Muscle of leg (tissue), 11 donors: ENCODE results near the gene ARHGEF16. TPM values are rescaled to one million over a fixed set of nuclear protein-coding genes. Genes with fewer than 3 reads are reported as not detected.

Source experiments
- DNase-seq: peaks from one replicate; pipeline ENCODE4 v3.0.0; 2013
- H3K27ac ChIP-seq: one replicate; pipeline ENCODE4 v1.5.1; 2013; ENCODE audit warnings: mild to moderate bottlenecking, low read length, control low read depth
- H3K27me3 ChIP-seq: one replicate; pipeline ENCODE4 v1.6.1; 2013; ENCODE audit warnings: low read length; ENCODE audit not compliant: control insufficient read depth, insufficient read depth
- H3K36me3 ChIP-seq: one replicate; pipeline ENCODE4 v1.6.1; 2013; ENCODE audit warnings: low read length; ENCODE audit not compliant: control insufficient read depth, insufficient read depth
- H3K4me1 ChIP-seq: one replicate; pipeline ENCODE4 v1.6.1; 2013; ENCODE audit warnings: low read length; ENCODE audit not compliant: control insufficient read depth, insufficient read depth
- H3K4me3 ChIP-seq: one replicate; pipeline ENCODE4 v1.5.1; 2013; ENCODE audit warnings: low read length, control low read depth
- H3K9me3 ChIP-seq: replicated peaks from 2 replicates; pipeline ENCODE4 v1.6.1; 2013; ENCODE audit warnings: low read depth, low read length; ENCODE audit not compliant: control insufficient read depth
- whole genome bisulfite sequencing: methylation state at CpG from one replicate; pipeline ENCODE4 v1.1.5; 2013; ENCODE audit warnings: missing lambda C conversion rate; ENCODE audit not compliant: insufficient coverage; 5-methylcytosine and 5-hydroxymethylcytosine counted together
- polyA plus RNA-seq, 8 donors: library from polyadenylated mRNA; unstranded; fragments of 120-200 nt; gene quantifications; one replicate each; pipeline versions ENCODE4 v1.2.1 to v1.2.3, GENCODE V29; 2013; ENCODE audit warnings: inconsistent platforms in 1 of 8, low replicate concordance in 1 of 8; ENCODE audit not compliant: insufficient read length in 8 of 8, insufficient read depth in 1 of 8
- total RNA-seq: library from RNA; stranded (reverse); fragments of 120-200 nt; gene quantifications from one replicate; pipeline ENCODE4 v1.2.4, GENCODE V29; 2013

The ARHGEF16 gene
- total and polyA plus RNA-seq, 9 donors = 0.35 to 2.3 (median 0.53) TPM

DNA sequence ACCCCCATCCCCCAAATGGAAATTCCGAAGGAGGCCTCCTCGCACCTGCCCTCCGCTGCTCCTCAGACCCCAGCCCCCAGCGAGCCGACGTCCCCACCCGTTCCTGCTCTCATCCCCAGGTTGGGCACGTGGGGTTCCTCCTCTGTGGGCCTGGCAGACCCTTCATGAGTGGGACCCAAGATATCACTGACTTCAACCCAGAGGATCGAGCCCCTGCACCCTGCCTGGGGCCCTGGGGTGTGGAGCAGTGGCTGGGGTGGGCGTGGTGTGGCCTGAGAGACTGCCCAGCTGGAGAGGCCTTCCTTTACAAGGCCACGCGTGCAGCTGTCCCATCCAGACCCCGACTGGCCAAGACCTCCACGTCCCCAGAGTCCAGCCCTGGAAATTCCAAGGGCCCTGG, 17.6 kb upstream of the ARHGEF16 start:
- WGBS = 76% methylated on average over 6 of the region's 14 CpGs
- Histone ChIP-seq H3K27me3 (peaks cover 30% of the 10 kb centered on the region), H3K27ac (no peak overlapping the region), H3K36me3 (no peaks in the 10 kb centered on the region), H3K4me1 (no peaks in the 10 kb centered on the region), H3K9me3 (no peaks in the 10 kb centered on the region), H3K4me3 (no peak overlapping the region)
- no peak for DNase-seq

DNA sequence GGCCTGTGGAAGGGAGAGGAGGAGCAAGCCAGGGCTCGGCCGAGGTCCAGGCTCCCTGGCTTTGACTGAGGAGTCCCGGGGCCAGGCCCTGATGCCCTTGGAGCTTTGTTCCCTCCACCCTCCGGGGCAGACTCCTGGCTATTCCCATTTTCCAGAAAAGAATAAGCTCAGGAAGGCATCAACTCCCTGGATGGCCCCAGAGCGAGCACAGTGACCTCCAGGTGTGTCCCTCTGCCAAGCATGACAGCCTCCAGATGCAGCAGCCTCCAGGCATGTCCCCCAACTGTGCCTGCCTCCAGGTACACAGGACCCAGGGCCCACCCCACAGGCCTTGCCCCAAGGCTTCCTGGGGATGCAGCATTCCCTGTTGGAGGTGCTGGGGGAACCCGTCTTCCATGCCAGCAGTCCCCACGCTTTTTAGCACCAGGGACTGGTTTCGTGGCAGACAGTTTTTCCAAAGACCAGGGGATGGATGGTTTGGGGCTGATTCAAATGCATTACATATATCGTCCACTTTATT, 15.7 kb upstream of the ARHGEF16 start:
- Histone ChIP-seq H3K9me3 (no peaks in the 10 kb centered on the region), H3K4me1 (no peaks in the 10 kb centered on the region), H3K4me3 (no peak overlapping the region), H3K27ac (no peak overlapping the region), H3K27me3 (peaks cover 36% of the 10 kb centered on the region), H3K36me3 (no peaks in the 10 kb centered on the region)
- DNase-seq = no peak
- WGBS = 76% methylated on average over 5 of the region's 9 CpGs

DNA sequence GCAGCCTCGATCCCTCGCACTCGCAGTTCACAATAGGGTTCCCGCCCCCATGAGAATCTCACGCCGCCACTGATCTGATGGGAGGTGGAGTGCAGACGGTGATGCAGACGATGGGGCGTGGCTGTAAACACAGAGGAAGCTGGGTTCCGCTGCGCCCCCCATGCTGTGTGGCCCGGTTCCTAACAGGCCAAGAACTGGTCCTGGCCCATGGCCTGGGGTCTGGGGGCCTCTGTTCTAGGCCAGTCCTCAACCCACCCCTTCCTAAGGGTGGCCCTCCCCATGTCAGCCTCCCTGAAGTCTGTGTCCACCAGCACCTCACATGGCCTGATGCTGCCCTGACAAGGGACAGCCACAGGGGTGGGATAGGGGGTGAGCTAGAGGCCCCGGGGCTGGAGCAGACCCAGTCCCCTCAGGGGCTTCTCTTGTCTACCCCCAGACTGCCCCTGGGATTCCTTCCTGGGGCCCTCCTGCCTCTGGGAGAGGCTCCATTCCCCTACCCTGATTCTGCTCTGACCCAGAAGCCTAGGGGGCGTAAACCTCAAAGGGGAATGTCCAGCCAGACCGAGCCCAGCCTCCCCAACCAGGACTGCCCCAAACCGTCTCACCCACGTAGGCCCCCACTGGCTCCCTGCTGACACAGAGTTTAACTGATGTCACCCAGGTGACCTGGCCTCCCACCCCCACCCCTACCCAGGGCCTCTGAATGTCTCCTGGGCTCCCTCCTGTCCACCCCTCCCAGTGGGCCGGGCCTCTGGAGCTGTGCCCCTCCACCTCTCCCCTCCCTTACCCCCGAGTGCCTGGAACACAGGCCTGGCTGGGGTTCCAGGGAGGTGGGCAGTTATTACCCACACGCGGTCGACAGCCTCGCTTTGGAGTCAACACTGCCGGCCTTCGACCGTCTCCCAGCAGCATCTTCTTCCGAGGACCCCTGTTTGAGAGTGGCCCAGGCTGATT, 14.8 kb upstream of the ARHGEF16 start:
- no peaks in the 10 kb centered on the region for H3K9me3 ChIP-seq
- 61% methylated on average over 24 of the region's 27 CpGs for WGBS
- H3K4me1 ChIP-seq = no peaks in the 10 kb centered on the region
- H3K27me3 ChIP-seq = peaks cover 32% of the 10 kb centered on the region
- H3K36me3 ChIP-seq = no peaks in the 10 kb centered on the region
- no peak overlapping the region for H3K4me3 ChIP-seq
- no peak overlapping the region for H3K27ac ChIP-seq
- DNase-seq = no peak

DNA sequence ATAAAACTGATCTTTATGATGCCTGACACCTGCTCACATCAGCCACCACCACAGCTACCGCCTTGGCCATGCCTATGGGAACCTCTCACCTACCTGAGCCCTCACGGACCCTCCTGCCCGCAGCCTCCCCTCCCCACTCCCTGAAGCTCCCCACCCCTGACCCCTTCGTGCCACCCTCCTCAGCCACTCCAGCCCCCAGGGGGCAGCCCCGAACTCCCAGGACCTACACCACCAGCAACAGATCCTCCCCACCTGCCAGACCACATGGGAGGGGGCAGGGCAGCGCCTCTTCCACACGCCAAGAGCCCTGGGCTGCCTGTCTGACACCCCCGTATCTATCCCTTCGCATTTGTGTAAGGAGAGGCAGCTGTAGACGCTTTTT, 14.2 kb upstream of the ARHGEF16 start:
- H3K4me1 ChIP-seq = no peaks in the 10 kb centered on the region
- H3K9me3 ChIP-seq = no peaks in the 10 kb centered on the region
- no peak for DNase-seq
- no peak overlapping the region for H3K27ac ChIP-seq
- 35% methylated on average over 6 of the region's 10 CpGs for WGBS
- H3K27me3 ChIP-seq = peaks cover 32% of the 10 kb centered on the region
- no peaks in the 10 kb centered on the region for H3K36me3 ChIP-seq
- H3K4me3 ChIP-seq = no peak overlapping the region

DNA sequence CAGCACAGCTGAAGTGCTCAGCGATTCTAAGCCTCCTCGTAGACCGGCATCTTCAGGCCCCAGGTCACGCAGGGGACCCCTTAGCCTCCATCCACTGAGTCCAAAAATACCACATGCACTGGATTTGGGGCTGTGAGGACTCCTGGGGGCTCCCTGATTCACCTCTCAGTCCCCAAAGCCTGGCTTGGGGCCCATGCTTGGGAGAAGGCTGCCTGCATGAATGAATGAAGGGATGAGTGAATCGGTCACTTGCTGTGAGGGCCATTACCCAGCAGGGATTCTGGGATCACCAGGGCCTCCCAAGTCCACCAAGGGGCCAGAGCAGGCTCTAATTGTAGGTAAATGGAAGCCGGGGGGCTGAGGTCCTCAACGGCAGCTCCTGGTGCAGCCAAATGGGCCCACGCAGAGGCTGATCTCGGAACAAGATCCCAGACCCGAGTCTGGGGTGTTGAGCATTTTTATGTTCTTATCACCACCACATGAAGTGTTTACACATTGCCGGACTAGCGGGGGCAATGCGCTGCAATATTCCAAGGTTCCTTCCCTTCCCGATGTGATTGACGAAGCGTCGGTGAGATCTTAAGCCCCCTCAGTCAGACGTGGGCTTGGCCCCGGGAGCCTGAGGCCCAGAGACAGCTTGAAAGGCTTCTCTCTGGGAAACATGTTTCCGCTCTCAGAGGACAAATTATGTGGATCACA, 13.6 kb upstream of the ARHGEF16 start:
- no peak overlapping the region for H3K4me3 ChIP-seq
- H3K27ac ChIP-seq = no peak overlapping the region
- peaks cover 29% of the 10 kb centered on the region for H3K27me3 ChIP-seq
- no peaks in the 10 kb centered on the region for H3K4me1 ChIP-seq
- WGBS = 31% methylated on average over 13 of the region's 20 CpGs
- H3K36me3 ChIP-seq = no peaks in the 10 kb centered on the region
- no peak for DNase-seq
- no peaks in the 10 kb centered on the region for H3K9me3 ChIP-seq

DNA sequence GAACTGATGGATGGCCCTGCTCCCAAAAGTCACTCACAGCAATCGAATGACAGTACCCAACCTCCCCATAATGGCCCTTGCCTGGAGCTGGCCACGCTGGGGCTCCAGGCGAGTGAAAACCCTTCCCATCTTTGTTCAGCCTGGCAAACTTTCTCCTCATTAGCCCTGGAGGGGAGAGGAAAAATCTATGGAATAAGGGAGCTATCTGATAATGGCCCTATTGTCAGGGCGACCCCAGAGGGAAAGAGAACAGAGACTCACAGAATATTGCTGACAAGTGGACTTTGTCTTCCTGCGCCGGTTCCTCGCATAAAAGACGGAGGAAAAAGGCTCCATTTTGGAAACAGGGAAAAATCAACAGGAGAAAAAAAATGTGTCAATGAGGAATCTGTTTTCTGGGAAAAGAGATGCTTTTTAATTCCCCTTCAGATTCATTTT, 13.0 kb upstream of the ARHGEF16 start:
- Histone ChIP-seq H3K27ac (no peak overlapping the region), H3K36me3 (no peaks in the 10 kb centered on the region), H3K27me3 (peaks cover 29% of the 10 kb centered on the region), H3K4me1 (no peaks in the 10 kb centered on the region), H3K9me3 (no peaks in the 10 kb centered on the region), H3K4me3 (no peak overlapping the region)
- no peak for DNase-seq
- WGBS = 53% methylated on average over 5 of the region's 8 CpGs

DNA sequence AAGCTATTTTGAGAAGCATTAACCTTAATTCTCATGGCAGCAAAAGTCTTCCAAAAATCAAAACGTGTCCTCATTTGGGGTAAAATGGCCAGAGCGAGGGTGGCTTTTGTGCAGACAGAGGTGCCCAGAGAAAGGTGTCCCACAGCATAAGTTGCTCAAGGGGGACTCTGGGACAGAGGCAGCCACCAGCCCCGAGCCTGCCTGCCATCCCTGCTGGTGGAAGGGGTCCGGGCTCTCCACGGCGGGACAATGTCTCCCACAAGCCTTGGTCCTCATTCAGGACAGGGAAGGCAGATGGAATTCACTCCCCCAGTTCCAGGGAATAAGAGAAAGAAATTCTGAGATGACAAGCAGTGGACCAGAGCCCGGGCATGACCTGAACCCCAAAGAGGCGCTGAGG, 12.6 kb upstream of the ARHGEF16 start:
- H3K27ac ChIP-seq = no peak overlapping the region
- peaks cover 29% of the 10 kb centered on the region for H3K27me3 ChIP-seq
- no peaks in the 10 kb centered on the region for H3K4me1 ChIP-seq
- no peak overlapping the region for H3K4me3 ChIP-seq
- no peaks in the 10 kb centered on the region for H3K36me3 ChIP-seq
- 88% methylated on average over 4 of the region's 8 CpGs for WGBS
- H3K9me3 ChIP-seq = no peaks in the 10 kb centered on the region
- DNase-seq = no peak

DNA sequence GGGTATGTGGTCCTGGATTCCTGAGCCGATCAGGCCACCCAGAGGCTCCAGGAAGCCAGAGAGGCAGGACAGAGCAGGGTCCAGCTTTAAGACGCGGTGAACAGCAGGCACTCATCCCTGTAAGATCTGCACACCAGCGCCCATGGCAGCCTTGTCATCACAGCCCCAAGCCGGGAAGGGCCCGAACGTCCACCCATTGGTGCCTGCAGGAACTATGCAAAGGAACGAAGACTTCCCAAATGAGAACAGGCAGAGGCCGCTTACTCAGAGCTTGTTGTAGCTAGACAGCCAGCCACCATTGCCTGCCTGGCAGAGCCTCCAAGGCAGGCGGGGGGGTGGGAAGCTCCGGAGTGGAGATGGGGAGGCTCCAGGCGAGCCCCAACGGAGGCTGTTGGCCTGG, 12.1 kb upstream of the ARHGEF16 start:
- H3K4me3 ChIP-seq = no peak overlapping the region
- peaks cover 29% of the 10 kb centered on the region for H3K27me3 ChIP-seq
- 76% methylated on average over 13 of the region's 13 CpGs for WGBS
- DNase-seq = no peak
- no peaks in the 10 kb centered on the region for H3K36me3 ChIP-seq
- no peaks in the 10 kb centered on the region for H3K4me1 ChIP-seq
- H3K9me3 ChIP-seq = no peaks in the 10 kb centered on the region
- H3K27ac ChIP-seq = no peak overlapping the region

DNA sequence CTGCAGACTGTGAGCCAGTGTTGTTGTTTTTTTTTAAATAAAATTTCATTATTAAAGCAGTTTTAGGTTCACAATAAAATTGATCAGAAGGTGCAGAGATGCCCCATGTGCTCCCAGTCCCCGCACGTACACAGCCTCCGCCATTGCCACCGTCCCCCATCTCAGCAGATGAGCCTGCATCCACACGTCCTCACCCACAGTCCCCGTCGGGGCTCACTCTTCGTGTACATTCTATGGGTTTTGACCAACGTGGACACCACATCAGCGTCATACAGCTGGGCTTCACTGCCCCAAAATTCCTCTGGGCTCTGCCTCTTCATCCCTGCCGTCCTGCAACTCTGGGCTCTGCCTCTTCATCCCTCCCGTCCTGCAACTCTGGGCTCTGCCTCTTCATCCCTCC, 11.6 kb upstream of the ARHGEF16 start:
- Histone ChIP-seq H3K4me3 (no peak overlapping the region), H3K4me1 (no peaks in the 10 kb centered on the region), H3K9me3 (no peaks in the 10 kb centered on the region), H3K36me3 (no peaks in the 10 kb centered on the region), H3K27ac (no peak overlapping the region), H3K27me3 (peaks cover 26% of the 10 kb centered on the region)
- no peak for DNase-seq
- WGBS = 76% methylated on average over 12 of the region's 12 CpGs

DNA sequence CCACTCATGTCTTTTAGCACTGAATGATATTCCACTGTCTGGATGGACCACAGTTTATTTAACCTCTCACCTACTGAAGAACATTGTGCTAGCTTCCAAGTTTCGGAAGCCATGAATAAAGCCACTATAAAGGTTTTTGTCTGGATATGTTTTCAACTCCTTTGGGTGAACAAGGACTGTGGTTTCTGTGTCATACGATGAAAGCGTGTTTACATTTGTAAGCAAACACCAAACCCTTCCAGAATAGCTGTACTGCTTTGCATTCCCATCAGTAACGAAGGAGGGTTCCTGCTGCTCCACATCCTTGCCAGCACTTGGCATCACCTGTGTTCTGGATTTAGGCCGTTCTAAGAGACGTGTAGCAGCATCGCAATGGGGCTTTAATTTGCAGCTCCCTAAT, 10.7 kb upstream of the ARHGEF16 start:
- Histone ChIP-seq H3K9me3 (no peaks in the 10 kb centered on the region), H3K27me3 (peaks cover 26% of the 10 kb centered on the region), H3K4me1 (no peaks in the 10 kb centered on the region), H3K36me3 (no peaks in the 10 kb centered on the region), H3K27ac (no peak overlapping the region), H3K4me3 (no peak overlapping the region)
- no peak for DNase-seq
- 78% methylated on average over 3 of the region's 7 CpGs for WGBS
